Measurements from ENCODE around the gene HSDL2. TPM values are rescaled to one million over a fixed set of nuclear protein-coding genes. Genes with fewer than 3 reads are reported as not detected.

The HSDL2 gene
- 10 to 100 TPM; 31.4 to 58.6 TPM for total RNA-seq
- polyA plus RNA-seq = 10 to 100 TPM; 22.5 to 38.2 TPM
- long read RNA-seq, donor 1, transcript HSDL2-202 (11 exons, 3,350 nt) = major isoform, 14 of 20 reads
- long read RNA-seq, donor 1, partial matches to known transcripts = 6 of 20 reads
- long read RNA-seq, donor 1, other reads (novel, unspliced or antisense) = 0 of 20 reads
- long read RNA-seq, donor 2, transcript HSDL2-202 (11 exons, 3,350 nt) = major isoform, 5 of 14 reads
- long read RNA-seq, donor 2, partial matches to known transcripts = 9 of 14 reads
- long read RNA-seq, donor 2, other reads (novel, unspliced or antisense) = 0 of 14 reads
- long read RNA-seq, donor 3, transcript HSDL2-202 (11 exons, 3,350 nt) = major isoform, 11 of 16 reads
- long read RNA-seq, donor 3, partial matches to known transcripts = 5 of 16 reads
- long read RNA-seq, donor 3, other reads (novel, unspliced or antisense) = 0 of 16 reads
- long read RNA-seq, donor 4, transcript HSDL2-202 (11 exons, 3,350 nt) = major isoform, 5 of 5 reads
- long read RNA-seq, donor 4, partial matches to known transcripts = 0 of 5 reads
- long read RNA-seq, donor 4, other reads (novel, unspliced or antisense) = 0 of 5 reads
- long read RNA-seq, donor 5, transcript HSDL2-202 (11 exons, 3,350 nt) = major isoform, 8 of 14 reads
- long read RNA-seq, donor 5, partial matches to known transcripts = 5 of 14 reads
- long read RNA-seq, donor 5, other reads (novel, unspliced or antisense) = 0 of 14 reads

- Histone ChIP-seq H3K9ac (ENCODE audit: insufficient read depth in 1 of 2, low read length in 2 of 2) (peak within 1 kb of the TSS; percentile 90 to 96), H3K4me1 (ENCODE audit: control insufficient read depth in 5 of 5, insufficient read depth in 5 of 5, low read length in 5 of 5) (peaks cover 5 to 42% (median 11%) of the 10 kb centered on the region in 5 donors), H3K9me3 (ENCODE audit: control insufficient read depth in 4 of 4, insufficient read depth in 3 of 4, low read length in 3 of 4) (no peaks in the 10 kb centered on the region), H3K27ac (ENCODE audit: low read depth in 1 of 2, low read length in 1 of 2) (peak within 1 kb of the TSS; percentile 97 to 100), H3K27me3 (ENCODE audit: control insufficient read depth in 3 of 3, insufficient read depth in 3 of 3, low read length in 2 of 3) (no peaks in the 10 kb centered on the region), H3K36me3 (ENCODE audit: control insufficient read depth in 4 of 4, insufficient read depth in 4 of 4, low read length in 4 of 4) (peaks cover 0 to 4% (median under 1%) of the 10 kb centered on the region in 4 donors), H3K4me3 (peak within 1 kb of the TSS; percentile 91)
- 0% methylated on average over 38 to 43 of the region's 43 CpGs for WGBS, 2 donors
- TF ChIP-seq CTCF (IDR thresholded peaks at IDR 0.05; ENCODE audit: control extremely low read depth, extremely low read depth) = no peak
- ATAC-seq (ENCODE audit: insufficient read depth, low FRiP score) (peak; percentile 37), DNase-seq (peak in 1 of 3 donors; percentile 67)
These were observed at the start of gene HSDL2 for GRCh38 chr9:112380102-112380824. TSS of gene HSDL2 (plus strand) at chr9:112380108. CDS start at chr9:112380164, 56 bp downstream.

DNA sequence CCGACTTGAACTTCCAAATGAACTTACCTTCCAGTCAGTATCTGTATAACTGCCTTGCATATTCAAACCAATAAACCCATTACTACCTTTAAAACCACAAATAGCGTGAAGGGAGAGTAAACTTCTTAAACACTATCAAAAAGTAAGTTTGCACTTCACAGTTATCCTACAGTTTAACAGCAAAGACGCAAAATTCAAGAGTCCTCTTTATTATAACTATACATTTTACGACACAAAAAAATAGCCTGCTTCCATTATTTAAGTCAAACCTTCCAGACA is 48.3 kb upstream of the HSDL2 start:
- Histone ChIP-seq H3K27ac (ENCODE audit: low read depth in 1 of 2, low read length in 1 of 2) (no peak overlapping the region), H3K4me3 (no peak overlapping the region), H3K36me3 (ENCODE audit: control insufficient read depth in 4 of 4, insufficient read depth in 4 of 4, low read length in 4 of 4) (no peaks in the 10 kb centered on the region), H3K27me3 (ENCODE audit: control insufficient read depth in 3 of 3, insufficient read depth in 3 of 3, low read length in 2 of 3) (no peaks in the 10 kb centered on the region), H3K4me1 (ENCODE audit: control insufficient read depth in 5 of 5, insufficient read depth in 5 of 5, low read length in 5 of 5) (peaks cover 0 to 17% (median 4%) of the 10 kb centered on the region in 5 donors), H3K9me3 (ENCODE audit: control insufficient read depth in 4 of 4, insufficient read depth in 3 of 4, low read length in 3 of 4) (no peaks in the 10 kb centered on the region), H3K9ac (ENCODE audit: insufficient read depth in 1 of 2, low read length in 2 of 2) (peak overlapping the region in 1 of 2 donors; percentile 87)
- ATAC-seq (ENCODE audit: insufficient read depth, low FRiP score) (no peak), DNase-seq (peak in 2 of 3 donors; percentile 25 to 55)
- no peak for TF ChIP-seq CTCF (IDR thresholded peaks at IDR 0.05; ENCODE audit: control extremely low read depth, extremely low read depth)
- 48 to 49% methylated on average over 4 of the region's 4 CpGs for WGBS, 2 donors

- DNase-seq (peak in 1 of 3 donors; percentile 30), ATAC-seq (ENCODE audit: insufficient read depth, low FRiP score) (no peak)
- H3K9me3 ChIP-seq (ENCODE audit: control insufficient read depth in 4 of 4, insufficient read depth in 3 of 4, low read length in 3 of 4) = no peaks in the 10 kb centered on the region
- no peaks in the 10 kb centered on the region for H3K27me3 ChIP-seq (ENCODE audit: control insufficient read depth in 3 of 3, insufficient read depth in 3 of 3, low read length in 2 of 3)
- peaks cover 0 to 17% (median 4%) of the 10 kb centered on the region in 5 donors for H3K4me1 ChIP-seq (ENCODE audit: control insufficient read depth in 5 of 5, insufficient read depth in 5 of 5, low read length in 5 of 5)
- no peaks in the 10 kb centered on the region for H3K36me3 ChIP-seq (ENCODE audit: control insufficient read depth in 4 of 4, insufficient read depth in 4 of 4, low read length in 4 of 4)
- TF ChIP-seq CTCF (IDR thresholded peaks at IDR 0.05; ENCODE audit: control extremely low read depth, extremely low read depth) = no peak
- peak overlapping the region; percentile 71 to 87 for H3K9ac ChIP-seq (ENCODE audit: insufficient read depth in 1 of 2, low read length in 2 of 2)
- no peak overlapping the region for H3K27ac ChIP-seq (ENCODE audit: low read depth in 1 of 2, low read length in 1 of 2)
- no peak overlapping the region for H3K4me3 ChIP-seq
- WGBS, 2 donors = 5% methylated on average over 4 of the region's 4 CpGs
These were observed 47.7 kb upstream of the HSDL2 start for GRCh38 chr9:112332214-112332613.

Measured in lung (tissue), 16 donors.